ENCODE measurements around the gene ZNF581.

The ZNF581 gene

GRCh38 chr19:55689411-55690108 lies 46.1 kb downstream of the ZNF581 start:
- no peak overlapping the region for H3K4me3 ChIP-seq (ENCODE audit: low read depth, low read length)
- TF ChIP-seq ZNF10 (tag by site-specific recombination; IDR thresholded peaks at IDR 0.05) (no peak), GLI4 (tag by site-specific recombination; IDR thresholded peaks at IDR 0.05) (no peak), ZNF707 (tag by site-specific recombination; IDR thresholded peaks at IDR 0.05) (no peak), ZNF670 (tag by site-specific recombination; IDR thresholded peaks at IDR 0.05; ENCODE audit: low read depth) (no peak), ZNF324 (tag by site-specific recombination; IDR thresholded peaks at IDR 0.05) (no peak), YY2 (tag by site-specific recombination; IDR thresholded peaks at IDR 0.05) (no peak), PRDM6 (tag by site-specific recombination; IDR thresholded peaks at IDR 0.05) (no peak), ZFP37 (tag by site-specific recombination; IDR thresholded peaks at IDR 0.05) (no peak), TRIM28 (IDR thresholded peaks at IDR 0.05; ENCODE audit: borderline replicate concordance, low read length) (no peak)
- no peaks in the 10 kb centered on the region for H3K9me3 ChIP-seq (ENCODE audit: control insufficient read depth, insufficient read depth, low read depth, low read length)
- H3K27ac ChIP-seq (ENCODE audit: extremely low read depth, low read depth, low read length), result no peak overlapping the region
- ChIA-PET POLR2A (no interaction called here), CTCF (no interaction called here)
- H3K36me3 ChIP-seq (ENCODE audit: control insufficient read depth in 2 of 2, insufficient read depth in 1 of 2, low read length in 2 of 2), result peaks cover 18 to 95% of the 10 kb centered on the region in 2 experiments
- H3K4me1 ChIP-seq (ENCODE audit: control insufficient read depth, insufficient read depth, low read length), result no peaks in the 10 kb centered on the region

- Histone ChIP-seq H3K4me1 (ENCODE audit: control insufficient read depth, insufficient read depth, low read length) (no peaks in the 10 kb centered on the region), H3K9me3 (ENCODE audit: control insufficient read depth, insufficient read depth, low read depth, low read length) (no peaks in the 10 kb centered on the region), H3K36me3 (ENCODE audit: control insufficient read depth in 2 of 2, insufficient read depth in 1 of 2, low read length in 2 of 2) (peaks cover 13 to 94% of the 10 kb centered on the region in 2 experiments), H3K4me3 (ENCODE audit: low read depth, low read length) (no peak overlapping the region), H3K27ac (ENCODE audit: extremely low read depth, low read depth, low read length) (no peak overlapping the region)
- no peak for TF ChIP-seq ZNF350 (tag by site-specific recombination; IDR thresholded peaks at IDR 0.05)
- TF ChIP-seq TRIM28 (IDR thresholded peaks at IDR 0.05; ENCODE audit: borderline replicate concordance, low read length), result no peak
- no peak for TF ChIP-seq ZNF664 (tag by site-specific recombination; IDR thresholded peaks at IDR 0.05)
- no peak for TF ChIP-seq ZNF121 (tag by site-specific recombination; IDR thresholded peaks at IDR 0.05)
- no peak for TF ChIP-seq ZNF223 (tag by site-specific recombination; IDR thresholded peaks at IDR 0.05)
- no peak for TF ChIP-seq ZNF391 (tag by site-specific recombination; IDR thresholded peaks at IDR 0.05; ENCODE audit: borderline replicate concordance, low read depth)
- no peak for TF ChIP-seq ZNF426 (tag by site-specific recombination; IDR thresholded peaks at IDR 0.05)
- no peak for TF ChIP-seq SP7 (tag by site-specific recombination; IDR thresholded peaks at IDR 0.05)
- TF ChIP-seq ZNF148 (tag by site-specific recombination; IDR thresholded peaks at IDR 0.05; ENCODE audit: borderline replicate concordance), result no peak
- no peak for TF ChIP-seq ZXDB (tag by site-specific recombination; IDR thresholded peaks at IDR 0.05)
- no peak for TF ChIP-seq ZNF530 (tag by site-specific recombination; IDR thresholded peaks at IDR 0.05; ENCODE audit: low read depth)
- no peak for TF ChIP-seq ZNF514 (tag by site-specific recombination; IDR thresholded peaks at IDR 0.05)
- TF ChIP-seq ZNF629 (tag by site-specific recombination; IDR thresholded peaks at IDR 0.05), result no peak
- TF ChIP-seq PBX3 (CRISPR knock-in tag; IDR thresholded peaks at IDR 0.05), result no peak
- TF ChIP-seq ZNF639 (tag by site-specific recombination; IDR thresholded peaks at IDR 0.05), result no peak
- no peak for TF ChIP-seq ZNF404 (tag by site-specific recombination; IDR thresholded peaks at IDR 0.05)
- TF ChIP-seq ZNF791 (tag by site-specific recombination; IDR thresholded peaks at IDR 0.05), result no peak
- TF ChIP-seq ZNF560 (tag by site-specific recombination; IDR thresholded peaks at IDR 0.05; ENCODE audit: borderline replicate concordance), result no peak
- TF ChIP-seq GLIS2 (tag by site-specific recombination; IDR thresholded peaks at IDR 0.05), result no peak
- TF ChIP-seq EGR2 (tag by site-specific recombination; IDR thresholded peaks at IDR 0.05; ENCODE audit: low read depth), result no peak
- POLR2A ChIA-PET, result no interaction called here
- CTCF ChIA-PET, result no interaction called here
Observed at GRCh38 chr19:55690109-55690768, 46.8 kb downstream of the ZNF581 start.
